HCT116 (cell line): Measurements from ENCODE around the gene MOSPD2. TPM values are rescaled to one million over a fixed set of nuclear protein-coding genes. Genes with fewer than 3 reads are reported as not detected.
A peak's percentile ranks its signal among the peaks of the same experiment; 100 is the strongest.

Experiments
- ATAC-seq: fragments of 200-7000 bp; cut with Tn5 transposase; 2 replicates; pipeline ENCODE4 v1.9.1; 2020; ENCODE audit warnings: mild to moderate bottlenecking, moderate library complexity
- BruUV-seq: library from RNA; stranded (reverse); fragments of 400-500 nt; replicated peaks from 2 replicates; lab custom pipeline; 2021; lab: Mats Ljungman, UMichigan
- CTCF ChIA-PET: fragments of 300-600 bp; sonication (Branson Sonifier 250); formaldehyde crosslinking; loops from one replicate; lab custom pipeline; 2021; ENCODE audit warnings: antibody characterized with exemption; lab: Charles Lee
- POLR2A ChIA-PET: fragments of 300-600, 350-600 bp; sonication (Branson Sonifier 250); formaldehyde crosslinking; loops from one replicate; lab custom pipeline; 2021; ENCODE audit warnings: antibody characterized with exemption; lab: Charles Lee
- RAD21 ChIA-PET, 2 experiments: fragments of 300-600 bp; sonication (Branson Sonifier 250); formaldehyde crosslinking; loops; one replicate each; lab custom pipeline; 2023; ENCODE audit warnings: low total read pairs in 2 of 2; ENCODE audit not compliant: uncharacterized antibody in 2 of 2, unreplicated experiment in 2 of 2, low non-redundant PET in 1 of 2; lab: Charles Lee
- DNase-seq: peaks from one replicate; pipeline ENCODE4 v3.0.0-alpha.2; 2010; ENCODE audit warnings: low read depth, low spot score
- H2AFZ ChIP-seq: fragments of 200-600 bp; shearing (Covaris generic), sonication (generic); 2 replicates; pipeline ENCODE4 v1.6.1; 2017; ENCODE audit warnings: low read depth, mixed run types, mixed read lengths, antibody characterized with exemption, low read length; ENCODE audit not compliant: poor library complexity, severe bottlenecking
- H3K27ac ChIP-seq: 2 replicates; pipeline ENCODE4 v1.5.1; 2012; ENCODE audit warnings: low read depth, low read length
- H3K27me3 ChIP-seq: fragments of 200-600 bp; sonication (generic); 2 replicates; pipeline ENCODE4 v1.6.1; 2016; ENCODE audit warnings: mixed run types, low read length, mixed read lengths; ENCODE audit not compliant: insufficient read depth
- H3K36me3 ChIP-seq, 2 experiments: fragments of 200-500 bp in 1 of 2; fragments of 200-600 bp in 1 of 2; sonication (Bioruptor generic) in 1 of 2; sonication (generic) in 1 of 2; 2 replicates each; pipeline versions ENCODE4 v1.5.1 to v1.6.1; 2014 to 2016; ENCODE audit warnings: low read length in 2 of 2, inconsistent platforms in 1 of 2, mixed read lengths in 1 of 2, mixed run types in 1 of 2; ENCODE audit not compliant: insufficient read depth in 2 of 2, control insufficient read depth in 1 of 2
- H3K4me1 ChIP-seq, 2 experiments: fragments of 200-600 bp in 1 of 2; sonication (generic) in 1 of 2; 2 replicates each; pipeline versions ENCODE4 v1.5.1 to v1.6.1; 2012 to 2017; ENCODE audit warnings: low read length in 2 of 2, inconsistent platforms in 1 of 2, mild to moderate bottlenecking in 1 of 2, mixed read lengths in 1 of 2, mixed run types in 1 of 2, moderate library complexity in 1 of 2; ENCODE audit not compliant: insufficient read depth in 2 of 2, control insufficient read depth in 1 of 2
- H3K4me2 ChIP-seq: fragments of 200-600 bp; sonication (generic); 2 replicates; pipeline ENCODE4 v1.6.1; 2017; ENCODE audit warnings: mixed run types, low read length, mixed read lengths
- H3K4me3 ChIP-seq, 2 experiments: fragments of 200-600 bp in 1 of 2; sonication (generic) in 1 of 2; replicated peaks in 1 of 2; 2 replicates each; pipeline ENCODE4 v1.5.1; 2011 to 2016; ENCODE audit warnings: low read length in 2 of 2, control low read depth in 1 of 2, low read depth in 1 of 2, mild to moderate bottlenecking in 1 of 2, mixed read lengths in 1 of 2, mixed run types in 1 of 2
- H3K79me2 ChIP-seq: fragments of 200-600 bp; sonication (generic); 2 replicates; pipeline ENCODE4 v1.6.1; 2017; ENCODE audit warnings: mild to moderate bottlenecking, mixed run types, low read length, moderate library complexity, mixed read lengths; ENCODE audit not compliant: insufficient read depth
- H3K9ac ChIP-seq: fragments of 200-600 bp; sonication (generic); 2 replicates; pipeline ENCODE4 v1.6.1; 2016; ENCODE audit warnings: low read length, mixed read lengths
- H3K9me2 ChIP-seq: fragments of 200-600 bp; sonication (generic), shearing (Covaris generic); 2 replicates; pipeline ENCODE4 v1.6.1; 2017; ENCODE audit warnings: mixed run types, mild to moderate bottlenecking, moderate library complexity; ENCODE audit not compliant: insufficient read depth
- H3K9me3 ChIP-seq, 2 experiments: fragments of 200-500 bp in 1 of 2; fragments of 200-600 bp in 1 of 2; sonication (Bioruptor generic) in 1 of 2; sonication (generic) in 1 of 2; 2 replicates each; pipeline ENCODE4 v1.6.1; 2014 to 2017; ENCODE audit warnings: low read length in 2 of 2, mixed read lengths in 2 of 2, inconsistent platforms in 1 of 2, low read depth in 1 of 2, mild to moderate bottlenecking in 1 of 2, mixed run types in 1 of 2, moderate library complexity in 1 of 2; ENCODE audit not compliant: control insufficient read depth in 1 of 2, insufficient read depth in 1 of 2
- H4K20me1 ChIP-seq: fragments of 200-600 bp; sonication (generic), shearing (Covaris generic); 2 replicates; pipeline ENCODE4 v1.6.1; 2017; ENCODE audit warnings: mixed run types, mild to moderate bottlenecking, moderate library complexity; ENCODE audit not compliant: insufficient read depth
- CBX3 ChIP-seq: IDR thresholded peaks from 2 replicates; pipeline ENCODE4 v1.6.1; 2012; ENCODE audit warnings: low read depth
- CEBPB ChIP-seq: IDR thresholded peaks from 2 replicates; pipeline ENCODE4 v1.6.1; 2012; ENCODE audit warnings: low read depth
- ELF1 ChIP-seq: IDR thresholded peaks from 2 replicates; pipeline ENCODE4 v1.6.1; 2012; ENCODE audit warnings: low read depth, borderline replicate concordance
- EZH2phosphoT487 ChIP-seq: fragments of 200-600 bp; IDR thresholded peaks from 2 replicates; pipeline ENCODE4 v1.6.1; 2018; ENCODE audit warnings: antibody characterized with exemption, borderline replicate concordance
- FOSL1 ChIP-seq: IDR thresholded peaks from 2 replicates; pipeline ENCODE4 v1.6.1; 2012; ENCODE audit warnings: low read depth
- JUND ChIP-seq: IDR thresholded peaks from 2 replicates; pipeline ENCODE4 v1.6.1; 2012
- POLR2A ChIP-seq: IDR thresholded peaks from 2 replicates; pipeline ENCODE4 v1.7.0; 2011; ENCODE audit warnings: borderline replicate concordance; ENCODE audit not compliant: insufficient read depth, insufficient read length; ENCODE audit errors: extremely low read depth
- RAD21 ChIP-seq: IDR thresholded peaks from 2 replicates; pipeline ENCODE4 v1.6.1; 2012; ENCODE audit warnings: low read depth, mild to moderate bottlenecking
- SIN3A ChIP-seq: IDR thresholded peaks from 2 replicates; pipeline ENCODE4 v1.6.1; 2012; ENCODE audit warnings: low read depth
- SP1 ChIP-seq: IDR thresholded peaks from 2 replicates; pipeline ENCODE4 v1.6.1; 2012; ENCODE audit warnings: low read depth
- SRF ChIP-seq: IDR thresholded peaks from 2 replicates; pipeline ENCODE4 v1.6.1; 2012; ENCODE audit warnings: low read depth
- TCF7L2 ChIP-seq: IDR thresholded peaks from 2 replicates; pipeline ENCODE4 v1.7.0; 2011; ENCODE audit warnings: borderline replicate concordance, inconsistent platforms; ENCODE audit not compliant: insufficient read depth, insufficient read length; ENCODE audit errors: extremely low read depth
- YY1 ChIP-seq: IDR thresholded peaks from 2 replicates; pipeline ENCODE4 v1.6.1; 2011; ENCODE audit warnings: low read length, low read depth, moderate library complexity, mild to moderate bottlenecking; ENCODE audit not compliant: insufficient replicate concordance; ENCODE audit errors: extremely low read depth
- ZFX ChIP-seq: fragments of 450-650 bp; IDR thresholded peaks from 2 replicates; pipeline ENCODE4 v1.6.1; 2017
- intact Hi-C: fragments of 100-400 bp; cut with micrococcal nuclease; formaldehyde crosslinking; loops from 2 replicates; pipeline ENCODE4 v1.10.0; 2022
- total RNA-seq: library from RNA; stranded (reverse); gene quantifications from one replicate; pipeline ENCODE4 v1.2.1, GENCODE V29; 2021; ENCODE audit not compliant: unreplicated experiment
- TF ChIP-seq, protein P1 (sequence below): IDR thresholded peaks from 2 replicates; pipeline ENCODE4 v1.6.1; 2012; ENCODE audit warnings: low read depth
- TF ChIP-seq, protein P2 (sequence below), 3 experiments: fragments of 200-600 bp in 1 of 3; sonication (generic) in 1 of 3; IDR thresholded peaks in 2 of 3; conservative IDR thresholded peaks in 1 of 3; 2 replicates each; pipeline ENCODE4 v1.5.1; 2012 to 2017; ENCODE audit warnings: low read depth in 2 of 3, low read length in 2 of 3, antibody characterized with exemption in 1 of 3, borderline replicate concordance in 1 of 3, control low read depth in 1 of 3, mild to moderate bottlenecking in 1 of 3, mixed read lengths in 1 of 3, mixed run types in 1 of 3, moderate library complexity in 1 of 3; ENCODE audit not compliant: insufficient read depth in 1 of 3
- TF ChIP-seq, protein P3 (sequence below): IDR thresholded peaks from 2 replicates; pipeline ENCODE4 v1.6.1; 2012
- TF ChIP-seq, protein P4 (sequence below): IDR thresholded peaks from 2 replicates; pipeline ENCODE4 v1.6.1; 2011; ENCODE audit warnings: mild to moderate bottlenecking, low read length, moderate library complexity; ENCODE audit not compliant: insufficient replicate concordance; ENCODE audit errors: extremely low read depth
- TF ChIP-seq, protein P5 (sequence below): IDR thresholded peaks from 2 replicates; pipeline ENCODE4 v1.6.1; 2012

The MOSPD2 gene
- total RNA-seq, 1 experiment from 2014 or later = 8.9 TPM

DNA sequence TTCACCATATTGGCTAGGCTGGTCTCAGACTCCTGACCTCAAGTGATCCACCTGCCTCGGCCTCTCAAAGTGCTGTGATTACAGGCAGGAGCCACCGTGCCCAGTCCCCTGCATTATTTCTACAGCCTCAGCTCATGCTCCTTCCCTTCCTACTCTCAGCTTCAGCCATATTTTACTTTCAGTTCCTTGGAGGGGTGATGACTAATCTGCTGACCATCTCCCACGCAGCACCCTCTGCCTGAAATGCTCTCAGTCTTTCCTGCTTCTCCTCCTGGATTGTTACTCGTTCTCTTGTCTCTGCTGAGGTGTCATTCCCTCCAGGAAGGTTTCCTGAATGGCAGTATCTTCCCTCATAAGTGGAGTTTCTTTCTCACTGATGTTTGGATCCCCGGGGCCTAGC, 63.3 kb downstream of the MOSPD2 start (continued):
- TF ChIP-seq, protein P1, sequence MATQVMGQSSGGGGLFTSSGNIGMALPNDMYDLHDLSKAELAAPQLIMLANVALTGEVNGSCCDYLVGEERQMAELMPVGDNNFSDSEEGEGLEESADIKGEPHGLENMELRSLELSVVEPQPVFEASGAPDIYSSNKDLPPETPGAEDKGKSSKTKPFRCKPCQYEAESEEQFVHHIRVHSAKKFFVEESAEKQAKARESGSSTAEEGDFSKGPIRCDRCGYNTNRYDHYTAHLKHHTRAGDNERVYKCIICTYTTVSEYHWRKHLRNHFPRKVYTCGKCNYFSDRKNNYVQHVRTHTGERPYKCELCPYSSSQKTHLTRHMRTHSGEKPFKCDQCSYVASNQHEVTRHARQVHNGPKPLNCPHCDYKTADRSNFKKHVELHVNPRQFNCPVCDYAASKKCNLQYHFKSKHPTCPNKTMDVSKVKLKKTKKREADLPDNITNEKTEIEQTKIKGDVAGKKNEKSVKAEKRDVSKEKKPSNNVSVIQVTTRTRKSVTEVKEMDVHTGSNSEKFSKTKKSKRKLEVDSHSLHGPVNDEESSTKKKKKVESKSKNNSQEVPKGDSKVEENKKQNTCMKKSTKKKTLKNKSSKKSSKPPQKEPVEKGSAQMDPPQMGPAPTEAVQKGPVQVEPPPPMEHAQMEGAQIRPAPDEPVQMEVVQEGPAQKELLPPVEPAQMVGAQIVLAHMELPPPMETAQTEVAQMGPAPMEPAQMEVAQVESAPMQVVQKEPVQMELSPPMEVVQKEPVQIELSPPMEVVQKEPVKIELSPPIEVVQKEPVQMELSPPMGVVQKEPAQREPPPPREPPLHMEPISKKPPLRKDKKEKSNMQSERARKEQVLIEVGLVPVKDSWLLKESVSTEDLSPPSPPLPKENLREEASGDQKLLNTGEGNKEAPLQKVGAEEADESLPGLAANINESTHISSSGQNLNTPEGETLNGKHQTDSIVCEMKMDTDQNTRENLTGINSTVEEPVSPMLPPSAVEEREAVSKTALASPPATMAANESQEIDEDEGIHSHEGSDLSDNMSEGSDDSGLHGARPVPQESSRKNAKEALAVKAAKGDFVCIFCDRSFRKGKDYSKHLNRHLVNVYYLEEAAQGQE = no peak
- TF ChIP-seq FOSL1 = peak; percentile 43; the same call in 1 of the 2 replicates
- TF ChIP-seq, all 23 proteins: peak for 6

DNA sequence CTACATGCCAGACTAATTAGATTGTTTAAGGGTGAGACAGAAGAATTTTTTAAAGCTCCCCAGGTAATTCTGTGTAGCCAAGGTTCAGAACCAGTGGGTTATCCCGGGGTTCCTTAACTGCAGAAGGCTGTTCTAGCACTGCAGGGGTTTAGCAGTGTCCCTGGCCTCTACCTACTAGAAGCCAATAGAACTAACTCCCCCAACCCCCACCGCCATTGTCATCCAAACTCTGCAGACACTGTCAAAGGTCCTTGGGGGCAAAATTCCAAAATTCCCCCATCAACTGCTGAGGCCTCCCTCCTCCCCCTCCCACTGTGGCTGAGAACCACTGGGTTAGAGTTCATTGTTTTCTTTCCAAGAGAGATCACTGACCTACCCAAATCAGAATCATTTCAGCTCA, 66.4 kb downstream of the MOSPD2 start:
- no peaks in the 10 kb centered on the region for H4K20me1 ChIP-seq
- ChIA-PET POLR2A (no interaction called here), CTCF (no interaction called here), RAD21 (no interaction called here)
- ATAC-seq (no peak), DNase-seq (no peak)
- H3K4me2 ChIP-seq = no peak overlapping the region
- no TSS peak for BruUV-seq
- no peak overlapping the region for H3K27ac ChIP-seq
- H2AFZ ChIP-seq = no peak overlapping the region
- no peaks in the 10 kb centered on the region for H3K27me3 ChIP-seq
- no peak overlapping the region for H3K4me3 ChIP-seq
- no peak overlapping the region for H3K9ac ChIP-seq
- peaks cover 0 to 17% of the 10 kb centered on the region in 2 experiments; a peak in 2 of 4 replicates for H3K4me1 ChIP-seq
- no peaks in the 10 kb centered on the region for H3K9me2 ChIP-seq
- no peaks in the 10 kb centered on the region for H3K9me3 ChIP-seq
- H3K79me2 ChIP-seq = no peaks in the 10 kb centered on the region
- no peaks in the 10 kb centered on the region for H3K36me3 ChIP-seq
- intact Hi-C loops = no loop called here
- TF ChIP-seq, protein P2, sequence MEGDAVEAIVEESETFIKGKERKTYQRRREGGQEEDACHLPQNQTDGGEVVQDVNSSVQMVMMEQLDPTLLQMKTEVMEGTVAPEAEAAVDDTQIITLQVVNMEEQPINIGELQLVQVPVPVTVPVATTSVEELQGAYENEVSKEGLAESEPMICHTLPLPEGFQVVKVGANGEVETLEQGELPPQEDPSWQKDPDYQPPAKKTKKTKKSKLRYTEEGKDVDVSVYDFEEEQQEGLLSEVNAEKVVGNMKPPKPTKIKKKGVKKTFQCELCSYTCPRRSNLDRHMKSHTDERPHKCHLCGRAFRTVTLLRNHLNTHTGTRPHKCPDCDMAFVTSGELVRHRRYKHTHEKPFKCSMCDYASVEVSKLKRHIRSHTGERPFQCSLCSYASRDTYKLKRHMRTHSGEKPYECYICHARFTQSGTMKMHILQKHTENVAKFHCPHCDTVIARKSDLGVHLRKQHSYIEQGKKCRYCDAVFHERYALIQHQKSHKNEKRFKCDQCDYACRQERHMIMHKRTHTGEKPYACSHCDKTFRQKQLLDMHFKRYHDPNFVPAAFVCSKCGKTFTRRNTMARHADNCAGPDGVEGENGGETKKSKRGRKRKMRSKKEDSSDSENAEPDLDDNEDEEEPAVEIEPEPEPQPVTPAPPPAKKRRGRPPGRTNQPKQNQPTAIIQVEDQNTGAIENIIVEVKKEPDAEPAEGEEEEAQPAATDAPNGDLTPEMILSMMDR (IDR thresholded peaks at IDR 0.05 in 2 of 3, conservative IDR thresholded peaks at IDR 0.05 in 1 of 3; ENCODE audit: borderline replicate concordance in 1 of 3, insufficient read depth in 1 of 3, low read depth in 2 of 3, low read length in 2 of 3) = no peak
- TF ChIP-seq TCF7L2 = no peak
- TF ChIP-seq CEBPB = no peak
- TF ChIP-seq CBX3 = no peak
- TF ChIP-seq, protein P3, sequence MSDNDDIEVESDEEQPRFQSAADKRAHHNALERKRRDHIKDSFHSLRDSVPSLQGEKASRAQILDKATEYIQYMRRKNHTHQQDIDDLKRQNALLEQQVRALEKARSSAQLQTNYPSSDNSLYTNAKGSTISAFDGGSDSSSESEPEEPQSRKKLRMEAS = no peak
- TF ChIP-seq ELF1 = no peak
- TF ChIP-seq SIN3A = no peak
- TF ChIP-seq, protein P4, sequence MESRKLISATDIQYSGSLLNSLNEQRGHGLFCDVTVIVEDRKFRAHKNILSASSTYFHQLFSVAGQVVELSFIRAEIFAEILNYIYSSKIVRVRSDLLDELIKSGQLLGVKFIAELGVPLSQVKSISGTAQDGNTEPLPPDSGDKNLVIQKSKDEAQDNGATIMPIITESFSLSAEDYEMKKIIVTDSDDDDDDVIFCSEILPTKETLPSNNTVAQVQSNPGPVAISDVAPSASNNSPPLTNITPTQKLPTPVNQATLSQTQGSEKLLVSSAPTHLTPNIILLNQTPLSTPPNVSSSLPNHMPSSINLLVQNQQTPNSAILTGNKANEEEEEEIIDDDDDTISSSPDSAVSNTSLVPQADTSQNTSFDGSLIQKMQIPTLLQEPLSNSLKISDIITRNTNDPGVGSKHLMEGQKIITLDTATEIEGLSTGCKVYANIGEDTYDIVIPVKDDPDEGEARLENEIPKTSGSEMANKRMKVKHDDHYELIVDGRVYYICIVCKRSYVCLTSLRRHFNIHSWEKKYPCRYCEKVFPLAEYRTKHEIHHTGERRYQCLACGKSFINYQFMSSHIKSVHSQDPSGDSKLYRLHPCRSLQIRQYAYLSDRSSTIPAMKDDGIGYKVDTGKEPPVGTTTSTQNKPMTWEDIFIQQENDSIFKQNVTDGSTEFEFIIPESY = no peak
- TF ChIP-seq YY1 = no peak
- TF ChIP-seq, protein P5, sequence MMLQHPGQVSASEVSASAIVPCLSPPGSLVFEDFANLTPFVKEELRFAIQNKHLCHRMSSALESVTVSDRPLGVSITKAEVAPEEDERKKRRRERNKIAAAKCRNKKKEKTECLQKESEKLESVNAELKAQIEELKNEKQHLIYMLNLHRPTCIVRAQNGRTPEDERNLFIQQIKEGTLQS = no peak
- TF ChIP-seq JUND = no peak
- no peak for TF ChIP-seq POLR2A
- TF ChIP-seq RAD21 = no peak
- TF ChIP-seq SP1 = no peak
- no peak for TF ChIP-seq EZH2phosphoT487
- no peak for TF ChIP-seq ZFX
- no peak for TF ChIP-seq SRF
